Adrenal gland (tissue), 12 donors: ENCODE data around the gene RHEB. TPM values are rescaled to one million over a fixed set of nuclear protein-coding genes. Genes with fewer than 3 reads are reported as not detected.

Source experiments
- DNase-seq, 7 donors: peaks; one replicate each; pipeline ENCODE4 v3.0.0-alpha.2; 2019 to 2020
- H3K27ac ChIP-seq, 5 donors: fragments of 200-600 bp; sonication (generic) in 4 of 5; 1 replicate in 3 of 5; 2 replicates in 2 of 5; pipeline versions ENCODE4 v1.5.1 to v1.8.0; 2016 to 2020; ENCODE audit warnings: mild to moderate bottlenecking in 1 of 5
- H3K27me3 ChIP-seq: fragments of 200-600 bp; 2 replicates; pipeline ENCODE4 v1.8.0; 2021
- H3K36me3 ChIP-seq, 2 donors: fragments of 200-600 bp; replicated peaks in 1 of 2; 1 replicate in 1 of 2; 2 replicates in 1 of 2; pipeline versions ENCODE4 v1.5.1 to v1.8.0; 2018 to 2022
- H3K4me1 ChIP-seq, 2 donors: fragments of 200-600 bp; replicated peaks in 1 of 2; 1 replicate in 1 of 2; 2 replicates in 1 of 2; pipeline versions ENCODE4 v1.5.1 to v1.8.0; 2018 to 2021
- H3K4me3 ChIP-seq, 4 donors: fragments of 200-600 bp; sonication (generic) in 3 of 4; one replicate each; pipeline ENCODE4 v1.5.1; 2016 to 2018
- H3K9me3 ChIP-seq, 3 donors: fragments of 200-600 bp; sonication (generic) in 1 of 3; replicated peaks in 1 of 3; 1 replicate in 2 of 3; 2 replicates in 1 of 3; pipeline versions ENCODE4 v1.5.1 to v1.8.0; 2016 to 2021
- CTCF ChIP-seq, 6 experiments: fragments of 450-650 bp in 4 of 6; fragments of 200-600 bp in 2 of 6; sonication (generic) in 1 of 6; IDR thresholded peaks; 1 replicate in 5 of 6; 2 replicates in 1 of 6; pipeline versions ENCODE4 v1.5.1 to v1.8.0; 2016 to 2021; ENCODE audit warnings: antibody characterized with exemption in 6 of 6, mild to moderate bottlenecking in 2 of 6, moderate library complexity in 1 of 6
- POLR2A ChIP-seq, 2 donors: fragments of 450-650 bp; IDR thresholded peaks; one replicate each; pipeline ENCODE4 v1.6.1; 2017; ENCODE audit warnings: antibody characterized with exemption in 2 of 2, mild to moderate bottlenecking in 2 of 2, moderate library complexity in 1 of 2
- WGBS, 4 donors: extraction: QIAGEN DNeasy Blood & Tissue Kit in 2 of 4; methylation state at CpG; one replicate each; pipeline versions ENCODE4 v1.1.5 to v1.1.7; 2013 to 2017; 5-methylcytosine and 5-hydroxymethylcytosine counted together
- intact Hi-C, 2 donors: fragments of 100-400 bp; cut with DNase I; formaldehyde crosslinking; loops; one replicate each; pipeline versions ENCODE4 v1.14.1 to v1.15.0; 2022 to 2023
- polyA plus RNA-seq, 3 donors: library from polyadenylated mRNA; stranded (reverse); fragments of 200-250 nt in 2 of 3; fragments of 350-450 nt in 1 of 3; fragmentation: Illumina TruSeq in 1 of 3; extraction: RNeasy Lipid Tissue Mini Kit (QIAGEN cat#74804) in 1 of 3; gene quantifications; one replicate each; pipeline ENCODE4 v1.2.3, GENCODE V29; 2013 to 2014
- total RNA-seq, 9 donors: library from RNA; depleted of rRNA in 4 of 9; stranded (reverse); fragments of >200 nt in 4 of 9; fragments of 120-200 nt in 1 of 9; fragmentation: NEBNext Ultra II Directional in 1 of 9; extraction: Animal tissue kit (Norgen Biotek cat#: 25700) in 1 of 9; gene quantifications; one replicate each; pipeline versions ENCODE4 v1.1.0 to v1.2.4, GENCODE V29; 2013 to 2023
- donor health status: healthy with polysubstance abuse.
- donor health status: Bipolar disorder and iron deficiency.
- donor health status: DM: yes; HTN: yes; CAD: no.
- donor health status: DM: no; HTN: no; CAD: no.
- donor health status: DM: no; HTN: no; CAD: no.
- donor health status: DM: yes; HTN: yes; CAD: no.

RHEB gene
- total and polyA plus RNA-seq, 12 donors = 66.3 to 309 (median 127) TPM

- H3K4me1 ChIP-seq = peaks cover 19 to 71% of the 10 kb centered on the region in 2 donors
- no peaks in the 10 kb centered on the region for H3K27me3 ChIP-seq
- peak in 2 of 7 donors; percentile 21 to 28 for DNase-seq
- no peak overlapping the region for H3K4me3 ChIP-seq
- no peaks in the 10 kb centered on the region for H3K9me3 ChIP-seq
- H3K36me3 ChIP-seq = no peaks in the 10 kb centered on the region
- peak overlapping the region in 1 of 5 donors; percentile 22 for H3K27ac ChIP-seq
- TF ChIP-seq POLR2A (IDR thresholded peaks at IDR 0.05) = no peak
- no peak for TF ChIP-seq CTCF (IDR thresholded peaks at IDR 0.05)
- intact Hi-C loops = no loop called here
- WGBS, 4 donors = 64 to 70% (median 66%) methylated on average over 5 of the region's 5 CpGs
These were observed 12.8 kb downstream of the RHEB start for GRCh38 chr7:151506901-151507382.

- Histone ChIP-seq H3K4me3 (no peak overlapping the region), H3K27me3 (no peaks in the 10 kb centered on the region), H3K36me3 (no peaks in the 10 kb centered on the region), H3K9me3 (no peaks in the 10 kb centered on the region), H3K4me1 (peaks cover 19 to 64% of the 10 kb centered on the region in 2 donors), H3K27ac (no peak overlapping the region)
- TF ChIP-seq CTCF (IDR thresholded peaks at IDR 0.05) = no peak
- TF ChIP-seq POLR2A (IDR thresholded peaks at IDR 0.05) = no peak
- intact Hi-C loops = no loop called here
- no peak for DNase-seq
- WGBS, 4 donors = 86 to 90% (median 88%) methylated on average over 4 of the region's 4 CpGs
These were observed 13.7 kb downstream of the RHEB start for GRCh38 chr7:151505836-151506468.

GRCh38 chr7:151505433-151505832 lies 14.3 kb downstream of the RHEB start:
- no peaks in the 10 kb centered on the region for H3K9me3 ChIP-seq
- H3K36me3 ChIP-seq = no peaks in the 10 kb centered on the region
- intact Hi-C loops = no loop called here
- peaks cover 19 to 60% of the 10 kb centered on the region in 2 donors for H3K4me1 ChIP-seq
- no peak for DNase-seq
- 94 to 98% (median 96%) methylated on average over 2 of the region's 2 CpGs for WGBS, 4 donors
- no peak overlapping the region for H3K4me3 ChIP-seq
- no peaks in the 10 kb centered on the region for H3K27me3 ChIP-seq
- TF ChIP-seq POLR2A (IDR thresholded peaks at IDR 0.05) (no peak), CTCF (IDR thresholded peaks at IDR 0.05) (no peak)
- no peak overlapping the region for H3K27ac ChIP-seq

GRCh38 chr7:151504715-151505326 lies 14.9 kb downstream of the RHEB start:
- no peak overlapping the region for H3K4me3 ChIP-seq
- peaks cover 19 to 54% of the 10 kb centered on the region in 2 donors for H3K4me1 ChIP-seq
- TF ChIP-seq CTCF (IDR thresholded peaks at IDR 0.05) (no peak), POLR2A (IDR thresholded peaks at IDR 0.05) (no peak)
- 81 to 88% (median 83%) methylated on average over 4 of the region's 4 CpGs for WGBS, 4 donors
- no peaks in the 10 kb centered on the region for H3K36me3 ChIP-seq
- H3K27me3 ChIP-seq = no peaks in the 10 kb centered on the region
- intact Hi-C loops = no loop called here
- H3K9me3 ChIP-seq = no peaks in the 10 kb centered on the region
- H3K27ac ChIP-seq = peak overlapping the region in 2 of 5 donors; percentile 28 to 65
- DNase-seq = no peak
